MM.1S (cell line): ENCODE measurements around the gene BET1L.

Experiments used
- DNase-seq: peaks from one replicate; pipeline ENCODE4 v3.0.0-alpha.2; 2015
- H2AFZ ChIP-seq: fragments of 300-600 bp; sonication (generic); 2 replicates; pipeline ENCODE4 v1.6.0; 2016; ENCODE audit warnings: antibody characterized with exemption, low read length
- H3F3A ChIP-seq: fragments of 300-600 bp; sonication (generic); 2 replicates; pipeline ENCODE4 v1.6.1; 2016; ENCODE audit warnings: mild to moderate bottlenecking, antibody characterized with exemption, low read length, moderate library complexity, mixed read lengths; ENCODE audit not compliant: insufficient read depth
- H3K27ac ChIP-seq: fragments of 300-600 bp; sonication (generic); 2 replicates; pipeline ENCODE4 v1.5.1; 2016; ENCODE audit warnings: mild to moderate bottlenecking, low read length
- H3K27me3 ChIP-seq: fragments of 300-600 bp; sonication (generic); replicated peaks from 2 replicates; pipeline ENCODE4 v1.6.0; 2016; ENCODE audit warnings: low read length; ENCODE audit not compliant: insufficient read depth
- H3K36me3 ChIP-seq: fragments of 300-600 bp; sonication (generic); replicated peaks from 2 replicates; pipeline ENCODE4 v1.6.1; 2016; ENCODE audit warnings: mild to moderate bottlenecking, low read length, mixed read lengths; ENCODE audit not compliant: insufficient read depth
- H3K4me1 ChIP-seq: fragments of 300-600 bp; sonication (generic); 2 replicates; pipeline ENCODE4 v1.6.1; 2016; ENCODE audit warnings: low read length, mixed read lengths
- H3K4me2 ChIP-seq: fragments of 300-600 bp; sonication (generic); 2 replicates; pipeline ENCODE4 v1.6.0; 2016; ENCODE audit warnings: low read depth, low read length
- H3K4me3 ChIP-seq: fragments of 300-600 bp; sonication (generic); 2 replicates; pipeline ENCODE4 v1.5.1; 2016; ENCODE audit warnings: low read length, mixed read lengths
- H3K79me2 ChIP-seq: fragments of 300-600 bp; sonication (generic); 2 replicates; pipeline ENCODE4 v1.6.1; 2016; ENCODE audit warnings: mixed run types, low read length, mixed read lengths
- H3K9ac ChIP-seq: fragments of 300-600 bp; sonication (generic); 2 replicates; pipeline ENCODE4 v1.6.1; 2016; ENCODE audit warnings: low read length, mixed read lengths
- H3K9me2 ChIP-seq: fragments of 300-600 bp; sonication (generic); replicated peaks from 2 replicates; pipeline ENCODE4 v1.6.1; 2016; ENCODE audit warnings: mild to moderate bottlenecking, low read length, mixed read lengths; ENCODE audit not compliant: insufficient read depth
- H3K9me3 ChIP-seq: fragments of 300-600 bp; sonication (generic); replicated peaks from 2 replicates; pipeline ENCODE4 v1.6.1; 2016; ENCODE audit warnings: mild to moderate bottlenecking, low read length, mixed read lengths; ENCODE audit not compliant: insufficient read depth
- H4K20me1 ChIP-seq: fragments of 300-600 bp; sonication (generic); 2 replicates; pipeline ENCODE4 v1.6.1; 2016; ENCODE audit warnings: mild to moderate bottlenecking, low read length, moderate library complexity, mixed read lengths; ENCODE audit not compliant: insufficient read depth
- EZH2 ChIP-seq: fragments of 300-600 bp; sonication (generic); optimal IDR thresholded peaks from 2 replicates; pipeline ENCODE3; 2017; ENCODE audit warnings: low read depth, mild to moderate bottlenecking, antibody characterized with exemption, low read length, mixed read lengths
- EZH2phosphoT487 ChIP-seq: fragments of 300-600 bp; sonication (generic); IDR thresholded peaks from 2 replicates; pipeline ENCODE4 v1.6.1; 2018; ENCODE audit warnings: antibody characterized with exemption, low read length
- TF ChIP-seq, protein P1 (sequence below): fragments of 300-600 bp; sonication (generic); IDR thresholded peaks from 2 replicates; pipeline ENCODE4 v1.5.1; 2016; ENCODE audit warnings: antibody characterized with exemption, low read length, mixed read lengths

The BET1L gene

DNA sequence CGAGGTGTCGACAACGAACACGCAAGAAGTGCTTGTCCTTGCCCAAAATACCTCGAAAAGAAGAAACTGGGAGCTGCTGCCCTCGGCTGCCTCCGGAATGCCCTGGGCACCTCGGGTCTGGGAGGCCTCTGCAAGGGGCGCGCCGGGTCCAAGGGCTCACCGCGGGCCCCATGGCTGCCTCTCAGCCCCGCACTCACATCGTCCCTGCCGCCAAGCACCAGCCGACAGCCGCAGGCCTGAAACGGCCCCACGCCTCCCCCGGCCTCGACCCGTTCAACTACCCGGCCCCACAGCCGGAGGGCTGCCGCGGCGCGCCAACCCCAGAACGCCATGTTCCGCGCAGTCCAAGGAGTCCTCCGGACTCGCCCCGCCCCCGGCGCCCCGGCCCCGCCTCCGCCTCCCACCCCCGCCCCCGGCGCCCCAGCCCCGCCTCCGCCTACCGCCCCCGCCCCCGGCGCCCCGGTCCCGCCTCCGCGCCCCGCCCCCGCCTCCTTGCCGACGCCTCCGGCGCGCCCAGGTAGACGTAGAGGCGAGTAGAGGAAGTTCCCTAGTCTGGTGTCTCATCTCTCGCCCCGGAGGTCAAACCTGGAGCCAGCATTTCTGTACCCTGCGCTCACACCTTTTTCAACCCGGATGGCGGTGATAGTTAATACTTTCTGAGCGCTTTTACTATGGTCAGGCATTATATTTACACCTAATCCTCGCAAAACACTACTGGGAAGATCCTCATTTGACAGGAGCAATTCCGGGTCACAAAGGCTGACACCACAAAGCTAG is 29.0 kb upstream of the BET1L start, which contains the start of gene SIRT3:
SIRT3 (minus strand) TSS at position 346 of the 777 bp plus-strand sequence; CDS start at position 332, 14 bp downstream.
- H3K4me2 ChIP-seq = peak within 1 kb of the TSS; percentile 91
- TF ChIP-seq, protein P1, sequence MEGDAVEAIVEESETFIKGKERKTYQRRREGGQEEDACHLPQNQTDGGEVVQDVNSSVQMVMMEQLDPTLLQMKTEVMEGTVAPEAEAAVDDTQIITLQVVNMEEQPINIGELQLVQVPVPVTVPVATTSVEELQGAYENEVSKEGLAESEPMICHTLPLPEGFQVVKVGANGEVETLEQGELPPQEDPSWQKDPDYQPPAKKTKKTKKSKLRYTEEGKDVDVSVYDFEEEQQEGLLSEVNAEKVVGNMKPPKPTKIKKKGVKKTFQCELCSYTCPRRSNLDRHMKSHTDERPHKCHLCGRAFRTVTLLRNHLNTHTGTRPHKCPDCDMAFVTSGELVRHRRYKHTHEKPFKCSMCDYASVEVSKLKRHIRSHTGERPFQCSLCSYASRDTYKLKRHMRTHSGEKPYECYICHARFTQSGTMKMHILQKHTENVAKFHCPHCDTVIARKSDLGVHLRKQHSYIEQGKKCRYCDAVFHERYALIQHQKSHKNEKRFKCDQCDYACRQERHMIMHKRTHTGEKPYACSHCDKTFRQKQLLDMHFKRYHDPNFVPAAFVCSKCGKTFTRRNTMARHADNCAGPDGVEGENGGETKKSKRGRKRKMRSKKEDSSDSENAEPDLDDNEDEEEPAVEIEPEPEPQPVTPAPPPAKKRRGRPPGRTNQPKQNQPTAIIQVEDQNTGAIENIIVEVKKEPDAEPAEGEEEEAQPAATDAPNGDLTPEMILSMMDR = no peak
- TF ChIP-seq EZH2phosphoT487 = no peak
- TF ChIP-seq EZH2 = no peak
- peak within 1 kb of the TSS; percentile 92 for H3K27ac ChIP-seq
- H3K79me2 ChIP-seq = peaks cover 41% of the 10 kb centered on the region
- no peaks in the 10 kb centered on the region; the same call in 1 of the 2 replicates for H3K36me3 ChIP-seq
- H3K9me3 ChIP-seq = no peaks in the 10 kb centered on the region
- peak within 1 kb of the TSS; percentile 94 for H3K4me3 ChIP-seq
- H3K9me2 ChIP-seq = no peaks in the 10 kb centered on the region
- no peaks in the 10 kb centered on the region for H4K20me1 ChIP-seq
- H3K4me1 ChIP-seq = peaks cover 12% of the 10 kb centered on the region
- H3K9ac ChIP-seq = peak within 1 kb of the TSS; percentile 93
- H3K27me3 ChIP-seq = no peaks in the 10 kb centered on the region
- peak; percentile 90 for DNase-seq
- H3F3A ChIP-seq = peaks cover 4% of the 10 kb centered on the region; the same call in 1 of the 2 replicates
- H2AFZ ChIP-seq = peak within 1 kb of the TSS; percentile 80

DNA sequence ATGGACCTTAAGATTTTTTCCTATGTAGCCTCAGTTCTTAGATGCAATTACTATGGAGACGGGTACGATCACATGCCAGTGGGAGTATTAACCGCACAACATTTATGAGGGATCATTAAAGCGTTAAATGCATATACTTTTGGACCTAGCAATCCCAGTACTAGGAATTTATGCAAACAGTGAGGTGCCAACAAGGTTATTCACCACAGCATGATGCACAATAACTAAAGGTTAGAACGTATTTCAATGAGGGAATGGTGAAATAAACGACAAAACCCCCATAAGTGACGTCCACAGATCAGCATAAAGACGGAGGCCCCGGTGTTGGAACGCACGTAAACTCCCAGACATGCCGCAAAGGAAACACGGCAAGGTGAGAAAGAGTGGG is 28.4 kb upstream of the BET1L start:
- no peak for DNase-seq
- Histone ChIP-seq H3K27ac (no peak overlapping the region), H3K4me3 (peak overlapping the region; percentile 65), H3K4me2 (peak overlapping the region; percentile 61), H4K20me1 (no peaks in the 10 kb centered on the region), H3K9me3 (no peaks in the 10 kb centered on the region), H3K9me2 (no peaks in the 10 kb centered on the region), H3K27me3 (no peaks in the 10 kb centered on the region), H3K79me2 (peaks cover 38% of the 10 kb centered on the region), H3F3A (peaks cover 4% of the 10 kb centered on the region; the same call in 1 of the 2 replicates), H3K36me3 (no peaks in the 10 kb centered on the region; the same call in 1 of the 2 replicates), H2AFZ (peak overlapping the region; percentile 80), H3K9ac (peak overlapping the region; percentile 71), H3K4me1 (peaks cover 12% of the 10 kb centered on the region)
- TF ChIP-seq, protein P1 = no peak
- TF ChIP-seq EZH2phosphoT487 (no peak), EZH2 (no peak)

DNA sequence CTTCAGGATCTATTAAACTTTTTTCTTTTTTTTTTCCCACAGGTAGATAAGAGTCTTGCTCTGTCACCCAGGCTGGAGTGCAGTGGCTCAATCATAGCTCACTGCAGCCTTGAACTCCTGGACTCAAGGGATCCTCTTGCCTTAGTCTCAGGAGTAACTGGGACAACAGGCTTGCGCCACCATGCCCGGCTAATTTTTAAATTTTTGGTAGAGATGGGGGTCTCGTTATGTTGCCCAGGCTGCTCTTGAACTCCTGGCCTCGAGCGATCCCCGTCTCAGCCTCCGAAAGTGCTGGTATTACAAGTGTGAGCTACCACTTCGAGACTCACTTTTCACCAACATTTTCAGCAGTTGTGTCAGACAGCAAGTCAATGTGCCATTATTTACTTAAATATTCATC is 28.0 kb upstream of the BET1L start:
- H3K9me3 ChIP-seq = no peaks in the 10 kb centered on the region
- peak overlapping the region; percentile 65 for H3K4me3 ChIP-seq
- peaks cover 34% of the 10 kb centered on the region for H3K79me2 ChIP-seq
- no peaks in the 10 kb centered on the region for H3K9me2 ChIP-seq
- H3K4me1 ChIP-seq = peaks cover 12% of the 10 kb centered on the region
- H3K27ac ChIP-seq = no peak overlapping the region
- no peak for DNase-seq
- H2AFZ ChIP-seq = no peak overlapping the region
- H3K4me2 ChIP-seq = peak overlapping the region; percentile 61
- H3F3A ChIP-seq = peaks cover 4% of the 10 kb centered on the region; the same call in 1 of the 2 replicates
- H3K9ac ChIP-seq = peak overlapping the region; percentile 71; the same call in 1 of the 2 replicates
- H4K20me1 ChIP-seq = no peaks in the 10 kb centered on the region
- TF ChIP-seq EZH2 (no peak), EZH2phosphoT487 (no peak)
- TF ChIP-seq, protein P1 = no peak
- no peaks in the 10 kb centered on the region for H3K36me3 ChIP-seq
- H3K27me3 ChIP-seq = no peaks in the 10 kb centered on the region
